GM12878 (cell line): ENCODE data around the gene ISM1. TPM values are rescaled to one million over a fixed set of nuclear protein-coding genes. Genes with fewer than 3 reads are reported as not detected.

Experiments used
- ATAC-seq: fragments of 200-7000 bp; cut with Tn5 transposase; 3 replicates; pipeline ENCODE4 v1.9.1; 2020; ENCODE audit warnings: mild to moderate bottlenecking, moderate library complexity
- BruUV-seq: library from RNA; stranded (reverse); fragments of 400-500 nt; replicated peaks from 2 replicates; lab custom pipeline; 2021; lab: Mats Ljungman, UMichigan
- CTCF ChIA-PET: fragments of 300-600 bp; sonication (Branson Sonifier 250); formaldehyde crosslinking; extraction: SDS; loops from one replicate; lab custom pipeline; 2021; ENCODE audit warnings: inconsistent platforms; lab: Yijun Ruan, JAX
- POLR2A ChIA-PET: fragments of 350-600 bp; formaldehyde crosslinking; extraction: SDS; loops from one replicate; lab custom pipeline; 2021; ENCODE audit warnings: inconsistent platforms; lab: Charles Lee
- RAD21 ChIA-PET: fragments of 300-600 bp; sonication (Branson Sonifier 250); formaldehyde crosslinking; loops from one replicate; lab custom pipeline; 2023; ENCODE audit warnings: antibody characterized with exemption; ENCODE audit not compliant: unreplicated experiment; lab: Charles Lee
- SMC1A ChIA-PET: fragments of 300-600 bp; sonication (Branson Sonifier 250); formaldehyde crosslinking; loops from one replicate; lab custom pipeline; 2023; ENCODE audit not compliant: unreplicated experiment, uncharacterized antibody; lab: Charles Lee
- DNase-seq: peaks from one replicate; pipeline ENCODE4 v3.0.0-alpha.2; 2011; ENCODE audit warnings: low read depth, low spot score
- FAIRE-seq: peaks from 3 replicates; lab custom pipeline; 2011; peaks lifted over from hg19 to GRCh38; lab: Jason Lieb, UNC
- H2AFZ ChIP-seq: 2 replicates; pipeline ENCODE4 v1.6.0; 2011; ENCODE audit warnings: low read depth, low read length, control low read depth; ENCODE audit not compliant: control insufficient read depth
- H3K27ac ChIP-seq: 2 replicates; pipeline ENCODE4 v1.5.1; 2011; ENCODE audit warnings: control low read depth; ENCODE audit not compliant: control insufficient read depth, insufficient read depth
- H3K27me3 ChIP-seq, 2 experiments: replicated peaks in 1 of 2; 2 replicates each; pipeline versions ENCODE4 v1.6.0 to v1.6.1; 2011; ENCODE audit warnings: low read length in 1 of 2; ENCODE audit not compliant: control insufficient read depth in 2 of 2, insufficient read depth in 2 of 2
- H3K36me3 ChIP-seq, 2 experiments: 2 replicates each; pipeline ENCODE4 v1.5.1; 2011; ENCODE audit warnings: low read length in 1 of 2; ENCODE audit not compliant: control insufficient read depth in 2 of 2, insufficient read depth in 2 of 2
- H3K4me1 ChIP-seq: 2 replicates; pipeline ENCODE4 v1.6.1; 2011; ENCODE audit warnings: mild to moderate bottlenecking, low read length, moderate library complexity, mixed read lengths; ENCODE audit not compliant: control insufficient read depth, insufficient read depth
- H3K4me2 ChIP-seq: 2 replicates; pipeline ENCODE4 v1.6.0; 2011; ENCODE audit warnings: control low read depth; ENCODE audit not compliant: control insufficient read depth, insufficient read depth
- H3K4me3 ChIP-seq: fragments of 200-600 bp; sonication (generic); 2 replicates; pipeline ENCODE4 v1.5.1; 2016
- H3K79me2 ChIP-seq: 2 replicates; pipeline ENCODE4 v1.6.0; 2011; ENCODE audit warnings: low read length; ENCODE audit not compliant: control insufficient read depth, insufficient read depth
- H3K9ac ChIP-seq: 2 replicates; pipeline ENCODE4 v1.8.0; 2011; ENCODE audit warnings: low read length, control low read depth, mixed read lengths; ENCODE audit not compliant: control insufficient read depth, insufficient read depth
- H3K9me3 ChIP-seq: replicated peaks from 3 replicates; pipeline ENCODE4 v1.5.1; 2011; ENCODE audit warnings: mild to moderate bottlenecking, low read length; ENCODE audit not compliant: control insufficient read depth, insufficient read depth
- H4K20me1 ChIP-seq: 2 replicates; pipeline ENCODE4 v1.6.0; 2011; ENCODE audit not compliant: control insufficient read depth, insufficient read depth
- ATF3 ChIP-seq: IDR thresholded peaks from 2 replicates; pipeline ENCODE4 v1.6.1; 2011; ENCODE audit warnings: low read depth, mild to moderate bottlenecking, low read length, moderate library complexity, borderline replicate concordance; ENCODE audit errors: extremely low read depth
- BCL11A ChIP-seq: IDR thresholded peaks from 2 replicates; pipeline ENCODE4 v1.6.1; 2011; ENCODE audit warnings: low read depth, low read length
- CREM ChIP-seq: IDR thresholded peaks from 2 replicates; pipeline ENCODE4 v1.6.1; 2014; ENCODE audit warnings: antibody characterized with exemption, low read depth
- FOXM1 ChIP-seq: IDR thresholded peaks from 2 replicates; pipeline ENCODE4 v1.6.1; 2012; ENCODE audit warnings: low read depth, mild to moderate bottlenecking, inconsistent platforms, low read length, moderate library complexity
- GABPA ChIP-seq: IDR thresholded peaks from 2 replicates; pipeline ENCODE4 v1.6.1; 2014; ENCODE audit warnings: antibody characterized with exemption, low read depth, mild to moderate bottlenecking, inconsistent platforms
- GATAD2B ChIP-seq: fragments of 450-650 bp; conservative IDR thresholded peaks from 2 replicates; pipeline ENCODE4 v1.6.1; 2017; ENCODE audit warnings: low read depth, mild to moderate bottlenecking, moderate library complexity
- HSF1 ChIP-seq: fragments of 150-350 bp; IDR thresholded peaks from 2 replicates; pipeline ENCODE4 v1.6.1; 2014; ENCODE audit warnings: mild to moderate bottlenecking, low read depth, low read length
- JUND ChIP-seq: IDR thresholded peaks from 2 replicates; pipeline ENCODE4 v1.6.1; 2012; ENCODE audit warnings: low read depth, mild to moderate bottlenecking, low read length, improper control_type of control experiment, moderate library complexity
- KAT2A ChIP-seq: conservative IDR thresholded peaks from 2 replicates; pipeline ENCODE4 v1.6.1; 2011; ENCODE audit warnings: low read depth, low read length; ENCODE audit not compliant: control insufficient read depth
- MLLT1 ChIP-seq: fragments of 450-650 bp; IDR thresholded peaks from 2 replicates; pipeline ENCODE4 v1.6.1; 2016; ENCODE audit warnings: mild to moderate bottlenecking
- NR2C2 ChIP-seq: IDR thresholded peaks from 2 replicates; pipeline ENCODE4 v1.6.1; 2011; ENCODE audit warnings: borderline replicate concordance, low read depth; ENCODE audit not compliant: control insufficient read depth, insufficient read length
- POLR2AphosphoS2 ChIP-seq: IDR thresholded peaks from 2 replicates; pipeline ENCODE4 v1.6.1; 2011; ENCODE audit warnings: low read depth, mild to moderate bottlenecking, low read length, improper control_type of control experiment, moderate library complexity
- POU2F2 ChIP-seq: IDR thresholded peaks from 3 replicates; pipeline ENCODE4 v1.6.1; 2011; ENCODE audit warnings: low read depth, mild to moderate bottlenecking, low read length, borderline replicate concordance
- RB1 ChIP-seq: fragments of 450-650 bp; formaldehyde crosslinking; IDR thresholded peaks from 2 replicates; pipeline ENCODE4 v1.6.1; 2017; ENCODE audit warnings: mild to moderate bottlenecking, borderline replicate concordance
- SPI1 ChIP-seq: IDR thresholded peaks from 2 replicates; pipeline ENCODE4 v1.6.1; 2011; ENCODE audit warnings: low read depth, mild to moderate bottlenecking, low read length, moderate library complexity, borderline replicate concordance; ENCODE audit not compliant: insufficient read depth
- SREBF2 ChIP-seq: IDR thresholded peaks from 2 replicates; pipeline ENCODE4 v1.6.1; 2012; ENCODE audit warnings: mild to moderate bottlenecking, low read length
- ZBED1 ChIP-seq: IDR thresholded peaks from 2 replicates; pipeline ENCODE4 v1.6.1; 2016; ENCODE audit warnings: borderline replicate concordance
- ZNF207 ChIP-seq: fragments of 450-650 bp; IDR thresholded peaks from 2 replicates; pipeline ENCODE4 v1.6.1; 2014; ENCODE audit warnings: antibody characterized with exemption, mild to moderate bottlenecking, borderline replicate concordance
- ZNF24 ChIP-seq: fragments of 450-650 bp; IDR thresholded peaks from 2 replicates; pipeline ENCODE4 v1.6.1; 2017; ENCODE audit warnings: antibody characterized with exemption, mild to moderate bottlenecking
- WGBS: methylation state at CpG from one replicate; pipeline ENCODE4 v1.1.6; 2016; ENCODE audit warnings: low lambda C conversion rate; ENCODE audit not compliant: insufficient replicate concordance, insufficient coverage; ENCODE audit errors: missing lambda C conversion rate; 5-methylcytosine and 5-hydroxymethylcytosine counted together
- in situ Hi-C: fragments of 300-500 bp; cut with MboI; formaldehyde crosslinking; loops from 9 replicates; pipeline ENCODE4 v1.14.3; 2018; ENCODE audit warnings: mixed read lengths
- intact Hi-C: fragments of 100-400 bp; cut with micrococcal nuclease; formaldehyde crosslinking; loops from one replicate; pipeline ENCODE4 v1.14.2; 2022; ENCODE audit not compliant: unreplicated experiment
- polyA plus RNA-seq, 11 experiments: library from polyadenylated mRNA; depleted of rRNA in 4 of 11; unstranded in 6 of 11; stranded (reverse) in 5 of 11; fragments of >200 nt; fragmentation: Nextera tagmentation in 4 of 11; fragmentation: Illumina TruSeq in 1 of 11; extraction: Ambion mirVana in 4 of 11; extraction: Trizol in 1 of 11; gene quantifications; 1 replicate in 1 of 11; 2 replicates in 10 of 11; pipeline versions ENCODE4 v1.2.1 to v1.2.3, GENCODE V29; 2011 to 2016; ENCODE audit warnings: inconsistent platforms in 2 of 11, missing spikeins in 2 of 11, low read depth in 1 of 11
- total RNA-seq, 4 experiments: library from RNA; depleted of rRNA in 3 of 4; stranded (reverse); fragments of >200 nt in 3 of 4; fragmentation: Illumina TruSeq in 1 of 4; extraction: Trizol in 1 of 4; gene quantifications; 2 replicates each; pipeline versions ENCODE4 v1.2.1 to v1.2.3, GENCODE V29; 2013 to 2021

ISM1 gene
- total and polyA plus RNA-seq, 10 of the 15 experiments (the other 5 are each of a cell fraction or from before 2014, with no cell fraction given): 0.01 to 0.03 TPM; not detected in 8

- H3K4me3 ChIP-seq: no peak overlapping the region
- POLR2A ChIA-PET: no interaction called here
- BruUV-seq: no TSS peak
- FAIRE-seq (no peak), ATAC-seq (no peak)
- 31% methylated on average over 2 of the region's 2 CpGs for WGBS
- TF ChIP-seq RB1 (no peak), GATAD2B (no peak), CREM (no peak), FOXM1 (no peak), ZBED1 (no peak), SREBF2 (no peak), ZNF207 (no peak), POU2F2 (no peak), ZNF24 (no peak), ATF3 (no peak), SPI1 (no peak), GABPA (no peak), MLLT1 (no peak), KAT2A (no peak), NR2C2 (no peak), HSF1 (no peak), JUND (no peak), BCL11A (no peak), POLR2AphosphoS2 (no peak)
- TF ChIP-seq, all 136 proteins: peak for 0
- in situ Hi-C loops (no loop called here), intact Hi-C loops (no loop called here)
- no peak overlapping the region for H3K27ac ChIP-seq
- H4K20me1 ChIP-seq: no peaks in the 10 kb centered on the region
- CTCF ChIA-PET: no interaction called here
- no peak overlapping the region for H3K4me2 ChIP-seq
- no peaks in the 10 kb centered on the region for H3K79me2 ChIP-seq
- H3K9me3 ChIP-seq: no peaks in the 10 kb centered on the region
- no peaks in the 10 kb centered on the region for H3K36me3 ChIP-seq
- no peak overlapping the region for H3K9ac ChIP-seq
- no peaks in the 10 kb centered on the region for H3K4me1 ChIP-seq
- no peak overlapping the region for H2AFZ ChIP-seq
- SMC1A ChIA-PET: interaction anchor here (0.7 kb wide), 1 partner anchor 8 kb away, joined by 3 read pairs; no protein-coding TSS in a partner anchor
- RAD21 ChIA-PET: interaction anchor here (1.0 kb wide), 1 partner anchor 60 kb away, joined by 3 read pairs; no protein-coding TSS in a partner anchor
- H3K27me3 ChIP-seq: no peaks in the 10 kb centered on the region; a peak in 1 of 4 replicates
- no peak for DNase-seq
Observed at GRCh38 chr20:13187899-13188298, 33.2 kb upstream of the ISM1 start.
